Motor neuron (in vitro differentiated cells): ENCODE data around the gene CTDP1. TPM values are rescaled to one million over a fixed set of nuclear protein-coding genes. Genes with fewer than 3 reads are reported as not detected.

Experiments used
- ATAC-seq, 8 experiments: fragments of 200-7000 bp; cut with Tn5 transposase; replicated peaks in 6 of 8; 2 replicates each; pipeline ENCODE4 v1.8.0; 2021; ENCODE audit warnings: mild to moderate bottlenecking in 8 of 8, moderate library complexity in 8 of 8
- H3K27ac ChIP-seq, 2 donors: fragments of 250-450 bp; sonication (Bioruptor Pico); 2 replicates each; pipeline ENCODE4 v1.9.0; 2021; ENCODE audit warnings: antibody characterized with exemption in 2 of 2, mild to moderate bottlenecking in 2 of 2, moderate library complexity in 1 of 2
- H3K4me1 ChIP-seq, 2 donors: fragments of 250-450 bp; sonication (Bioruptor Pico); replicated peaks in 1 of 2; 2 replicates each; pipeline ENCODE4 v1.6.1; 2021; ENCODE audit warnings: antibody characterized with exemption in 2 of 2, mild to moderate bottlenecking in 2 of 2, moderate library complexity in 1 of 2
- H3K4me3 ChIP-seq, 5 donors: fragments of 250-450 bp; sonication (Bioruptor Pico); 2 replicates each; pipeline ENCODE4 v1.9.0; 2021; ENCODE audit warnings: antibody characterized with exemption in 5 of 5, mild to moderate bottlenecking in 5 of 5, moderate library complexity in 4 of 5
- WGBS, 10 experiments: fragments of 450-650 bp; shearing (Covaris generic); methylation state at CpG; one replicate each; pipeline ENCODE4 v1.0.0; 2022; 5-methylcytosine and 5-hydroxymethylcytosine counted together
- in situ Hi-C, 9 experiments: fragments of 400-800 bp; cut with MboI; loops; one replicate each; pipeline ENCODE4 v1.15.0; 2021; ENCODE audit warnings: low sequenced_read_pairs in 9 of 9, low pct_unique_long_range_greater_than_20kb in 2 of 9; ENCODE audit not compliant: unreplicated experiment in 9 of 9
- total RNA-seq, 8 experiments: library from RNA; unstranded; fragments of 300-600 nt; gene quantifications; 2 replicates each; pipeline versions ENCODE4 v1.2.3 to v1.2.4, GENCODE V29; 2022

Gene CTDP1
- total RNA-seq, 8 experiments from 2014 or later, result 9.5 to 21.8 (median 14.8) TPM

- Histone ChIP-seq H3K4me1 (peaks cover 15 to 19% of the 10 kb centered on the region in 2 donors), H3K27ac (peak overlapping the region; percentile 99), H3K4me3 (peak overlapping the region; percentile 78 to 95 (median 93))
- in situ Hi-C loops, result no loop called here
- 0 to 29% (median 2%) methylated on average over 1 to 16 of the region's 77 CpGs; no CpG with 5 or more reads in 2 of the 10 experiments for whole genome bisulfite sequencing, 10 experiments
- ATAC-seq, result peak; percentile 84 to 97 (median 94)
These were observed 695 bp upstream of the CTDP1 start for GRCh38 chr18:79678665-79679551.

GRCh38 chr18:79680100-79680879 is 687 bp downstream of the CTDP1 start:
- peak; percentile 1 to 30 (median 11) for ATAC-seq
- WGBS, 10 experiments, result 0 to 32% (median 13%) methylated on average over 1 to 11 of the region's 54 CpGs; no CpG with 5 or more reads in 1 of the 10 experiments
- Histone ChIP-seq H3K27ac (peak overlapping the region; percentile 99), H3K4me3 (peak overlapping the region; percentile 78 to 95 (median 93)), H3K4me1 (peaks cover 15 to 19% of the 10 kb centered on the region in 2 donors)
- in situ Hi-C loops, result no loop called here

- 30 to 83% (median 62%) methylated on average over 2 to 11 of the region's 20 CpGs; no CpG with 5 or more reads in 3 of the 10 experiments for WGBS, 10 experiments
- ATAC-seq, result no peak
- in situ Hi-C loops, result no loop called here
- no peak overlapping the region for H3K27ac ChIP-seq
- peak overlapping the region; percentile 78 to 95 (median 93) for H3K4me3 ChIP-seq
- peaks cover 15 to 19% of the 10 kb centered on the region in 2 donors for H3K4me1 ChIP-seq
These were observed 1.3 kb downstream of the CTDP1 start for GRCh38 chr18:79680891-79681339.

GRCh38 chr18:79681484-79682387 is 2.1 kb downstream of the CTDP1 start:
- WGBS, 10 experiments, result 74 to 94% (median 87%) methylated on average over 6 to 9 of the region's 21 CpGs; no CpG with 5 or more reads in 5 of the 10 experiments
- ATAC-seq, result no peak
- Histone ChIP-seq H3K27ac (no peak overlapping the region), H3K4me1 (peaks cover 15 to 19% of the 10 kb centered on the region in 2 donors), H3K4me3 (no peak overlapping the region)
- in situ Hi-C loops, result no loop called here

GRCh38 chr18:79682481-79682880 is 2.9 kb downstream of the CTDP1 start:
- 83 to 100% (median 90%) methylated on average over 2 to 8 of the region's 11 CpGs; no CpG with 5 or more reads in 1 of the 10 experiments for WGBS, 10 experiments
- no peak for ATAC-seq
- H3K4me1 ChIP-seq, result peaks cover 12 to 15% of the 10 kb centered on the region in 2 donors
- no peak overlapping the region for H3K27ac ChIP-seq
- no peak overlapping the region for H3K4me3 ChIP-seq
- in situ Hi-C loops, result no loop called here

GRCh38 chr18:79682894-79683625 is 3.5 kb downstream of the CTDP1 start:
- in situ Hi-C loops, result no loop called here
- no peak overlapping the region for H3K4me3 ChIP-seq
- peaks cover 7 to 12% of the 10 kb centered on the region in 2 donors for H3K4me1 ChIP-seq
- no peak for ATAC-seq
- no peak overlapping the region for H3K27ac ChIP-seq
- 77 to 100% (median 88%) methylated on average over 1 to 11 of the region's 15 CpGs; no CpG with 5 or more reads in 1 of the 10 experiments for WGBS, 10 experiments

GRCh38 chr18:79683626-79684282 is 4.2 kb downstream of the CTDP1 start:
- Histone ChIP-seq H3K4me1 (peaks cover 5 to 9% of the 10 kb centered on the region in 2 donors), H3K27ac (no peak overlapping the region), H3K4me3 (no peak overlapping the region)
- in situ Hi-C loops, result no loop called here
- ATAC-seq, result no peak
- 83 to 100% (median 94%) methylated on average over 1 to 16 of the region's 21 CpGs; no CpG with 5 or more reads in 4 of the 10 experiments for WGBS, 10 experiments

GRCh38 chr18:79684283-79684631 is 4.7 kb downstream of the CTDP1 start:
- ATAC-seq, result no peak
- no peak overlapping the region for H3K4me3 ChIP-seq
- H3K27ac ChIP-seq, result no peak overlapping the region
- 40 to 96% (median 74%) methylated on average over 1 to 8 of the region's 10 CpGs; no CpG with 5 or more reads in 4 of the 10 experiments for WGBS, 10 experiments
- peaks cover 5 to 9% of the 10 kb centered on the region in 2 donors for H3K4me1 ChIP-seq
- in situ Hi-C loops, result no loop called here

GRCh38 chr18:79684787-79685186 is 5.2 kb downstream of the CTDP1 start:
- Histone ChIP-seq H3K4me3 (no peak overlapping the region), H3K27ac (no peak overlapping the region), H3K4me1 (peaks cover 5 to 9% of the 10 kb centered on the region in 2 donors)
- ATAC-seq, result peak in 5 of 8 experiments; percentile 4 to 49 (median 46)
- WGBS, 10 experiments, result 63 to 100% (median 68%) methylated on average over 1 to 11 of the region's 13 CpGs; no CpG with 5 or more reads in 2 of the 10 experiments
- in situ Hi-C loops, result no loop called here

GRCh38 chr18:79685281-79685680 is 5.7 kb downstream of the CTDP1 start:
- Histone ChIP-seq H3K27ac (no peak overlapping the region), H3K4me1 (peaks cover 5 to 9% of the 10 kb centered on the region in 2 donors), H3K4me3 (no peak overlapping the region)
- no peak for ATAC-seq
- 40 to 100% (median 81%) methylated on average over 1 to 7 of the region's 8 CpGs; no CpG with 5 or more reads in 1 of the 10 experiments for WGBS, 10 experiments
- in situ Hi-C loops, result no loop called here

- in situ Hi-C loops, result no loop called here
- ATAC-seq, result no peak
- H3K27ac ChIP-seq, result no peak overlapping the region
- WGBS, 10 experiments, result 57 to 96% (median 84%) methylated on average over 3 to 7 of the region's 7 CpGs; no CpG with 5 or more reads in 1 of the 10 experiments
- no peak overlapping the region for H3K4me3 ChIP-seq
- peaks cover 0 to 2% of the 10 kb centered on the region in 2 donors for H3K4me1 ChIP-seq
These were observed 6.4 kb downstream of the CTDP1 start for GRCh38 chr18:79685971-79686370.
